ENCODE data around the gene HEYL.

The HEYL gene

DNA sequence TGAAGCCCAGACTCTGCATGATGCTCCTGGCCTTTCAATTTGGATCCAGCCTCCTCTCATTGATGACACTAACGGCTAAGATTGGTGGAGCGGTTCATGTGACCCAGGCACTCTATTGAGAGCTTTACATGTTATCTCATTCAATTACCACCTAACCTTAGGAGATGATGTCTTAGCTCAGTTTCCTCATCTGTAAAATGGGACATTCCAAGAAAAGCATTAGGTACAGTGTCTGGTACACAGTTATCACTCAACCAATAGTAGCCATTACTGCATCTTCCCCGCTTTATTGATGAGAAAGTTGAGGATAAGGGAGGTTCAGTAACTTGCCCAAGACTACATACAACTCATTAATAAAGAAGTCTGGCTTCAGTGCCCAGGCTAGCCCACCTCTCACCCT, 17.0 kb downstream of the HEYL start:
- TF ChIP-seq CTCF (IDR thresholded peaks at IDR 0.05; ENCODE audit: low read depth, low read length, missing control alignments): no peak

GRCh38 chr1:39620659-39621165, 18.7 kb downstream of the HEYL start:
- no peak for TF ChIP-seq CTCF (IDR thresholded peaks at IDR 0.05; ENCODE audit: low read depth, low read length, missing control alignments)
- DNase-seq (ENCODE audit: low read depth): no peak
- no peak overlapping the region for H3K4me3 ChIP-seq (ENCODE audit: low read depth, low read length)

More for the DNA sequence above, 17.0 kb downstream of the HEYL start:
- H3K4me3 ChIP-seq (ENCODE audit: low read depth, low read length): no peak overlapping the region
- no peak for DNase-seq (ENCODE audit: low read depth)

DNA sequence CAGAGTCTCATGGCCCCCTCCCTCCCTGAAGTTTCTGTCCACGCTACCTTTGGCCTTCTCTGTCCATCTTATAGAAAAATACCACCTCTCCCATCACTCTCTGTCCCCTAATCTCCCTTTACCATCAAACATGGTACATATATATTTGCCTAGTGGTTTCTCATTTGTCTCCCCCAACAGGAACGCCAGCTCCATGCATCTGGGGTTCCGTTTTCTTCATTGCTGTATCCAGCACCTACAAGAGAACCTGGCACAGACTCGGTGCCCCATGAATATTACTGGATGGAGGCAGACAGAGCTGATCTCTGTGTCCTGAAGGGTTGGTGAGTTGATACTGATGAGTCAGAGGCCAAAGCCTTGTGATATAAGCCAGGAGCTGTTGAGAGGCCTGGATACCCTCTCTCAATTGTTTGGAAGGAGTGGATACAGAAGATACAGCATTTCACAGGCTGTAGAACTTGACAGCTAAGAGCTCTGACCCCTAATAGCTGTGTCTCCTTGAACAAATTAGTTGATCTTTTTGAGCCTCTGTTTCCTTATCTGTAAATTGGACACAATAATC, 21.9 kb downstream of the HEYL start:
- no peak for TF ChIP-seq CTCF (IDR thresholded peaks at IDR 0.05; ENCODE audit: low read depth, low read length, missing control alignments)
- DNase-seq (ENCODE audit: low read depth): no peak
- H3K4me3 ChIP-seq (ENCODE audit: low read depth, low read length): no peak overlapping the region

DNA sequence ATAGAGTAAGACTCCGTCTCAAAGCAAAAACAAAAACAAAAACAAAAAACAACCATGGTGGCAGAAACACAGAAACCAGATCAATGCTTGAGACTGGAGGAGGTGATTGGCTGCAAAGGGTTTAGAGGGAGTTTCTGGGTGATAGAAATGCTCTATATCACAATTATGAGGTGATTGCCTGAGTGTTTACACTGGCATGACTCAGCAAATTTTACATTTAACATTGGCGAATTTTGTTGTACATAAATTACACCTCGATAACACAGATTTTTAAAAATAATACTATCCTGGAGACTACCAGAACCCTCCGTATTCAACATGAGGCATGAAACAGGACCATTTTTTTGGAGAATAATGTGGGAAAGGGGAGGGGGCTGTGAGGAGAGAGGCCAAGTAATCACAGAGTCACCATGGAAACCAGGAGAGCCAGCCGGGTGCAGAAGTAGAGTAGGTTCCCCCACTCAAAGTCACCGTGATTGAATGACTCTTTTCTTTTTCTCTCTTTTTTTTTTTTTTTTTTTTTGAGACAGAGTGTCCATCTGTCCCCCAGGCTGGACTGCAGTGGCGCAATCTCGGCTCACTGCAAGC, 24.3 kb downstream of the HEYL start:
- H3K4me3 ChIP-seq (ENCODE audit: low read depth, low read length): no peak overlapping the region
- TF ChIP-seq CTCF (IDR thresholded peaks at IDR 0.05; ENCODE audit: low read depth, low read length, missing control alignments): no peak
- DNase-seq (ENCODE audit: low read depth): no peak

GRCh38 chr1:39614488-39614887, 25.0 kb downstream of the HEYL start:
- no peak for TF ChIP-seq CTCF (IDR thresholded peaks at IDR 0.05; ENCODE audit: low read depth, low read length, missing control alignments)
- no peak overlapping the region for H3K4me3 ChIP-seq (ENCODE audit: low read depth, low read length)
- no peak for DNase-seq (ENCODE audit: low read depth)

DNA sequence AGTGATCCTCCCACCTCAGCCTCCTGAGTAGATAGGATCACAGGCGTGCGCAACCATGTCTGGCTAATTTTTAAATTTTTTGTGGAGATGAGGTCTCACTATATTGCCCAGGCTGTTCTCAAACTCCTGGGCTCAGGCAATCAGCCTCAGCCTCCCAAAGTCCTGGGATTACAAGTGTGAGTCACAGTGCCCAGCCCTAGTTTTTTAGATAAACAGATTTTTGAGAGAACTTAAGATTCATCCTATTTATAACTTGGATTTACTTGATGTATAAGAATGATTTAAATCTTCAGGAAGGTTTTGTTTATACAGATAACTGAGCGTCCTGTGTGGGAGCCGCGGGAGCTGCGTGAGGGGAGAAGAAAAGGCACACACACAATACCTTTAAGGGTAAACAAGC, 26.2 kb downstream of the HEYL start:
- no peak overlapping the region for H3K4me3 ChIP-seq (ENCODE audit: low read depth, low read length)
- no peak for DNase-seq (ENCODE audit: low read depth)
- TF ChIP-seq CTCF (IDR thresholded peaks at IDR 0.05; ENCODE audit: low read depth, low read length, missing control alignments): no peak
